Measurements from ENCODE around the gene CGB7.
"Not testable (repeated sequence)": the region's sequence is repeated elsewhere in the genome, so short reads cannot be mapped to it uniquely, and the experiment has no call there.

GRCh38 chr19:49029749-49030148 lies 27.8 kb downstream of the CGB7 start:
- TF ChIP-seq, protein P1, sequence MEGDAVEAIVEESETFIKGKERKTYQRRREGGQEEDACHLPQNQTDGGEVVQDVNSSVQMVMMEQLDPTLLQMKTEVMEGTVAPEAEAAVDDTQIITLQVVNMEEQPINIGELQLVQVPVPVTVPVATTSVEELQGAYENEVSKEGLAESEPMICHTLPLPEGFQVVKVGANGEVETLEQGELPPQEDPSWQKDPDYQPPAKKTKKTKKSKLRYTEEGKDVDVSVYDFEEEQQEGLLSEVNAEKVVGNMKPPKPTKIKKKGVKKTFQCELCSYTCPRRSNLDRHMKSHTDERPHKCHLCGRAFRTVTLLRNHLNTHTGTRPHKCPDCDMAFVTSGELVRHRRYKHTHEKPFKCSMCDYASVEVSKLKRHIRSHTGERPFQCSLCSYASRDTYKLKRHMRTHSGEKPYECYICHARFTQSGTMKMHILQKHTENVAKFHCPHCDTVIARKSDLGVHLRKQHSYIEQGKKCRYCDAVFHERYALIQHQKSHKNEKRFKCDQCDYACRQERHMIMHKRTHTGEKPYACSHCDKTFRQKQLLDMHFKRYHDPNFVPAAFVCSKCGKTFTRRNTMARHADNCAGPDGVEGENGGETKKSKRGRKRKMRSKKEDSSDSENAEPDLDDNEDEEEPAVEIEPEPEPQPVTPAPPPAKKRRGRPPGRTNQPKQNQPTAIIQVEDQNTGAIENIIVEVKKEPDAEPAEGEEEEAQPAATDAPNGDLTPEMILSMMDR (IDR thresholded peaks at IDR 0.05) = not testable (repeated sequence)
- TF ChIP-seq, protein P2, sequence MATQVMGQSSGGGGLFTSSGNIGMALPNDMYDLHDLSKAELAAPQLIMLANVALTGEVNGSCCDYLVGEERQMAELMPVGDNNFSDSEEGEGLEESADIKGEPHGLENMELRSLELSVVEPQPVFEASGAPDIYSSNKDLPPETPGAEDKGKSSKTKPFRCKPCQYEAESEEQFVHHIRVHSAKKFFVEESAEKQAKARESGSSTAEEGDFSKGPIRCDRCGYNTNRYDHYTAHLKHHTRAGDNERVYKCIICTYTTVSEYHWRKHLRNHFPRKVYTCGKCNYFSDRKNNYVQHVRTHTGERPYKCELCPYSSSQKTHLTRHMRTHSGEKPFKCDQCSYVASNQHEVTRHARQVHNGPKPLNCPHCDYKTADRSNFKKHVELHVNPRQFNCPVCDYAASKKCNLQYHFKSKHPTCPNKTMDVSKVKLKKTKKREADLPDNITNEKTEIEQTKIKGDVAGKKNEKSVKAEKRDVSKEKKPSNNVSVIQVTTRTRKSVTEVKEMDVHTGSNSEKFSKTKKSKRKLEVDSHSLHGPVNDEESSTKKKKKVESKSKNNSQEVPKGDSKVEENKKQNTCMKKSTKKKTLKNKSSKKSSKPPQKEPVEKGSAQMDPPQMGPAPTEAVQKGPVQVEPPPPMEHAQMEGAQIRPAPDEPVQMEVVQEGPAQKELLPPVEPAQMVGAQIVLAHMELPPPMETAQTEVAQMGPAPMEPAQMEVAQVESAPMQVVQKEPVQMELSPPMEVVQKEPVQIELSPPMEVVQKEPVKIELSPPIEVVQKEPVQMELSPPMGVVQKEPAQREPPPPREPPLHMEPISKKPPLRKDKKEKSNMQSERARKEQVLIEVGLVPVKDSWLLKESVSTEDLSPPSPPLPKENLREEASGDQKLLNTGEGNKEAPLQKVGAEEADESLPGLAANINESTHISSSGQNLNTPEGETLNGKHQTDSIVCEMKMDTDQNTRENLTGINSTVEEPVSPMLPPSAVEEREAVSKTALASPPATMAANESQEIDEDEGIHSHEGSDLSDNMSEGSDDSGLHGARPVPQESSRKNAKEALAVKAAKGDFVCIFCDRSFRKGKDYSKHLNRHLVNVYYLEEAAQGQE (IDR thresholded peaks at IDR 0.05; ENCODE audit: insufficient read depth in 1 of 2, low read depth in 2 of 2, low read length in 1 of 2) = not testable (repeated sequence)
- TF ChIP-seq SIN3A (IDR thresholded peaks at IDR 0.05; ENCODE audit: borderline replicate concordance, insufficient read depth, low read depth, low read length); POLR2AphosphoS5 (IDR thresholded peaks at IDR 0.05; ENCODE audit: low read depth, low read length); TCF7L2 (IDR thresholded peaks at IDR 0.05; ENCODE audit: low read depth, low read length): not testable (repeated sequence)
